ENCODE measurements around the gene SLC26A5.
A peak's percentile ranks its signal among the peaks of the same experiment; 100 is the strongest.

The SLC26A5 gene

GRCh38 chr7:103348959-103349358, 97.0 kb downstream of the SLC26A5 start:
- peak overlapping the region; percentile 76 for H3K4me3 ChIP-seq (replicated peaks; ENCODE audit: low read depth, low read length)
- no peak for TF ChIP-seq CTCF (IDR thresholded peaks at IDR 0.05; ENCODE audit: low read depth, low read length, missing control alignments)

GRCh38 chr7:103348452-103348851, 97.6 kb downstream of the SLC26A5 start:
- H3K4me3 ChIP-seq (replicated peaks; ENCODE audit: low read depth, low read length) = peak overlapping the region; percentile 76
- TF ChIP-seq CTCF (IDR thresholded peaks at IDR 0.05; ENCODE audit: low read depth, low read length, missing control alignments) = no peak
- DNase-seq (ENCODE audit: extremely low read depth, low read depth) = no peak

More at GRCh38 chr7:103348959-103349358, 97.0 kb downstream of the SLC26A5 start:
- no peak for DNase-seq (ENCODE audit: extremely low read depth, low read depth)

- TF ChIP-seq CTCF (IDR thresholded peaks at IDR 0.05; ENCODE audit: low read depth, low read length, missing control alignments) = no peak
- H3K4me3 ChIP-seq (replicated peaks; ENCODE audit: low read depth, low read length) = peak within 1 kb of the TSS; percentile 76
- DNase-seq (ENCODE audit: extremely low read depth, low read depth) = peak; percentile 73
Measured at GRCh38 chr7:103347507-103348267, 98.3 kb downstream of the SLC26A5 start, which contains the start of gene PSMC2. PSMC2 (plus strand) TSS chr7:103347643; CDS start chr7:103347712, 69 bp downstream.

- no peak for DNase-seq (ENCODE audit: extremely low read depth, low read depth)
- TF ChIP-seq CTCF (IDR thresholded peaks at IDR 0.05; ENCODE audit: low read depth, low read length, missing control alignments) = no peak
- no peak overlapping the region for H3K4me3 ChIP-seq (replicated peaks; ENCODE audit: low read depth, low read length)
Measured at GRCh38 chr7:103346396-103346795, 99.6 kb downstream of the SLC26A5 start.

GRCh38 chr7:103344453-103345149, 101.4 kb downstream of the SLC26A5 start, which contains the start of gene DNAJC2:
DNAJC2 (minus strand) TSS chr7:103344767; CDS start chr7:103344622, 145 bp downstream.
- peak; percentile 71 for DNase-seq (ENCODE audit: extremely low read depth, low read depth)
- no peak for TF ChIP-seq CTCF (IDR thresholded peaks at IDR 0.05; ENCODE audit: low read depth, low read length, missing control alignments)

GRCh38 chr7:103343758-103344452, 102.1 kb downstream of the SLC26A5 start:
- H3K4me3 ChIP-seq (replicated peaks; ENCODE audit: low read depth, low read length) = peak overlapping the region; percentile 86
- TF ChIP-seq CTCF (IDR thresholded peaks at IDR 0.05; ENCODE audit: low read depth, low read length, missing control alignments) = no peak
- DNase-seq (ENCODE audit: extremely low read depth, low read depth) = no peak

More at GRCh38 chr7:103344453-103345149, 101.4 kb downstream of the SLC26A5 start, which contains the start of gene DNAJC2:
- peak within 1 kb of the TSS; percentile 86 for H3K4me3 ChIP-seq (replicated peaks; ENCODE audit: low read depth, low read length)

All from HFF-Myc (cell line).